Epithelial cell of esophagus (primary cell): ENCODE measurements around the gene MXI1.
A peak's percentile ranks its signal among the peaks of the same experiment; 100 is the strongest.

ENCODE experiments used
- DNase-seq: peaks from one replicate; pipeline ENCODE4 v3.0.0; 2010; ENCODE audit warnings: low read depth
- H3K4me3 ChIP-seq: 2 replicates; pipeline ENCODE4 v1.5.1; 2011; ENCODE audit warnings: mild to moderate bottlenecking, low read length, control low read depth
- CTCF ChIP-seq: IDR thresholded peaks from 2 replicates; pipeline ENCODE4 v1.5.1; 2011; ENCODE audit warnings: low read depth, mild to moderate bottlenecking, low read length, control low read depth, inconsistent platforms; ENCODE audit not compliant: insufficient read depth; ENCODE audit errors: missing control alignments

MXI1 gene

GRCh38 chr10:110216240-110216639 lies 8.8 kb downstream of the MXI1 start:
- DNase-seq = peak; percentile 53
- TF ChIP-seq CTCF = no peak
- H3K4me3 ChIP-seq = no peak overlapping the region

GRCh38 chr10:110216942-110217661 lies 9.7 kb downstream of the MXI1 start:
- peak; percentile 48 for DNase-seq
- no peak overlapping the region for H3K4me3 ChIP-seq
- TF ChIP-seq CTCF = no peak

- no peak overlapping the region for H3K4me3 ChIP-seq
- no peak for DNase-seq
- no peak for TF ChIP-seq CTCF
These were observed 10.2 kb downstream of the MXI1 start for GRCh38 chr10:110217662-110218008.

GRCh38 chr10:110218632-110219031 lies 11.2 kb downstream of the MXI1 start:
- peak; percentile 66 for DNase-seq
- no peak for TF ChIP-seq CTCF
- H3K4me3 ChIP-seq = no peak overlapping the region

GRCh38 chr10:110219884-110220283 lies 12.5 kb downstream of the MXI1 start:
- no peak for TF ChIP-seq CTCF
- no peak for DNase-seq
- no peak overlapping the region for H3K4me3 ChIP-seq

- no peak overlapping the region for H3K4me3 ChIP-seq
- no peak for DNase-seq
- TF ChIP-seq CTCF = no peak
These were observed 13.0 kb downstream of the MXI1 start for GRCh38 chr10:110220398-110220797.

GRCh38 chr10:110221044-110221720 lies 13.8 kb downstream of the MXI1 start:
- DNase-seq = no peak
- H3K4me3 ChIP-seq = peak overlapping the region; percentile 12

More at GRCh38 chr10:110221044-110221720, 13.8 kb downstream of the MXI1 start:
- no peak for TF ChIP-seq CTCF
